RWPE2 (cell line): ENCODE data around the gene BTBD9.

Experiments
- ATAC-seq: fragments of 200-7000 bp; cut with Tn5 transposase; 3 replicates; pipeline ENCODE4 v1.9.1; 2021; ENCODE audit warnings: low read depth
- DNase-seq: peaks from one replicate; pipeline ENCODE4 v3.0.0-alpha.2; 2020; ENCODE audit warnings: low spot score
- H3K27ac ChIP-seq: fragments of 450-650 bp; 2 replicates; pipeline ENCODE4 v1.5.1; 2017; ENCODE audit warnings: mild to moderate bottlenecking; ENCODE audit not compliant: poor library complexity, severe bottlenecking
- H3K27me3 ChIP-seq: fragments of 250-450 bp; sonication (Bioruptor Pico); 2 replicates; pipeline ENCODE4 v1.5.1; 2021; ENCODE audit warnings: mild to moderate bottlenecking, moderate library complexity; ENCODE audit not compliant: insufficient read depth, poor library complexity, severe bottlenecking
- H3K36me3 ChIP-seq: fragments of 250-450 bp; sonication (Bioruptor Pico); 2 replicates; pipeline ENCODE4 v1.5.1; 2020; ENCODE audit warnings: low read depth, mild to moderate bottlenecking, moderate library complexity
- H3K4me1 ChIP-seq: fragments of 250-450 bp; sonication (Bioruptor Pico); 2 replicates; pipeline ENCODE4 v1.5.1; 2021; ENCODE audit warnings: mild to moderate bottlenecking, moderate library complexity; ENCODE audit not compliant: insufficient read depth, poor library complexity, severe bottlenecking
- H3K4me3 ChIP-seq: fragments of 250-450 bp; sonication (Bioruptor Pico); 2 replicates; pipeline ENCODE4 v1.5.1; 2021; ENCODE audit warnings: mild to moderate bottlenecking, moderate library complexity; ENCODE audit not compliant: severe bottlenecking
- H3K9me3 ChIP-seq: fragments of 250-450 bp; sonication (Bioruptor Pico); 2 replicates; pipeline ENCODE4 v1.5.1; 2021; ENCODE audit warnings: mild to moderate bottlenecking, moderate library complexity; ENCODE audit not compliant: severe bottlenecking
- CTCF ChIP-seq: fragments of 450-650 bp; IDR thresholded peaks from one replicate; pipeline ENCODE4 v1.5.1; 2017; ENCODE audit warnings: mild to moderate bottlenecking, moderate library complexity; ENCODE audit not compliant: poor library complexity, severe bottlenecking

The BTBD9 gene

GRCh38 chr6:38194282-38194572, 445.5 kb downstream of the BTBD9 start:
- DNase-seq (no peak), ATAC-seq (no peak)
- H3K9me3 ChIP-seq, result no peaks in the 10 kb centered on the region
- H3K27me3 ChIP-seq, result no peaks in the 10 kb centered on the region
- no peaks in the 10 kb centered on the region for H3K4me1 ChIP-seq
- H3K36me3 ChIP-seq, result no peaks in the 10 kb centered on the region
- H3K4me3 ChIP-seq, result no peak overlapping the region
- H3K27ac ChIP-seq, result no peak overlapping the region
- no peak for TF ChIP-seq CTCF

- H3K4me3 ChIP-seq, result no peak overlapping the region
- no peaks in the 10 kb centered on the region for H3K36me3 ChIP-seq
- no peaks in the 10 kb centered on the region for H3K9me3 ChIP-seq
- no peaks in the 10 kb centered on the region for H3K4me1 ChIP-seq
- no peak overlapping the region for H3K27ac ChIP-seq
- ATAC-seq (no peak), DNase-seq (no peak)
- TF ChIP-seq CTCF, result no peak
- no peaks in the 10 kb centered on the region for H3K27me3 ChIP-seq
Observed at GRCh38 chr6:38193481-38194281, 446.0 kb downstream of the BTBD9 start.

- no peak for TF ChIP-seq CTCF
- DNase-seq (no peak), ATAC-seq (no peak)
- no peak overlapping the region for H3K4me3 ChIP-seq
- H3K9me3 ChIP-seq, result no peaks in the 10 kb centered on the region
- no peaks in the 10 kb centered on the region for H3K27me3 ChIP-seq
- H3K36me3 ChIP-seq, result no peaks in the 10 kb centered on the region
- no peak overlapping the region for H3K27ac ChIP-seq
- H3K4me1 ChIP-seq, result no peaks in the 10 kb centered on the region
Observed at GRCh38 chr6:38193051-38193450, 446.7 kb downstream of the BTBD9 start.

- H3K4me3 ChIP-seq, result no peak overlapping the region
- H3K27ac ChIP-seq, result no peak overlapping the region
- TF ChIP-seq CTCF, result no peak
- H3K4me1 ChIP-seq, result no peaks in the 10 kb centered on the region
- ATAC-seq (no peak), DNase-seq (no peak)
- no peaks in the 10 kb centered on the region for H3K27me3 ChIP-seq
- no peaks in the 10 kb centered on the region for H3K36me3 ChIP-seq
- no peaks in the 10 kb centered on the region for H3K9me3 ChIP-seq
Observed at GRCh38 chr6:38192487-38192886, 447.2 kb downstream of the BTBD9 start.

- no peaks in the 10 kb centered on the region for H3K9me3 ChIP-seq
- H3K27ac ChIP-seq, result no peak overlapping the region
- ATAC-seq (no peak), DNase-seq (no peak)
- H3K4me1 ChIP-seq, result no peaks in the 10 kb centered on the region
- TF ChIP-seq CTCF, result no peak
- no peaks in the 10 kb centered on the region for H3K36me3 ChIP-seq
- H3K4me3 ChIP-seq, result no peak overlapping the region
- H3K27me3 ChIP-seq, result no peaks in the 10 kb centered on the region
Observed at GRCh38 chr6:38192011-38192410, 447.7 kb downstream of the BTBD9 start.
